ENCODE results near the gene SLCO2A1. TPM values are rescaled to one million over a fixed set of nuclear protein-coding genes. Genes with fewer than 3 reads are reported as not detected.

SLCO2A1 gene
- total RNA-seq, 4 donors from 2014 or later = 8.4 to 68.5 (median 22.7) TPM

DNA sequence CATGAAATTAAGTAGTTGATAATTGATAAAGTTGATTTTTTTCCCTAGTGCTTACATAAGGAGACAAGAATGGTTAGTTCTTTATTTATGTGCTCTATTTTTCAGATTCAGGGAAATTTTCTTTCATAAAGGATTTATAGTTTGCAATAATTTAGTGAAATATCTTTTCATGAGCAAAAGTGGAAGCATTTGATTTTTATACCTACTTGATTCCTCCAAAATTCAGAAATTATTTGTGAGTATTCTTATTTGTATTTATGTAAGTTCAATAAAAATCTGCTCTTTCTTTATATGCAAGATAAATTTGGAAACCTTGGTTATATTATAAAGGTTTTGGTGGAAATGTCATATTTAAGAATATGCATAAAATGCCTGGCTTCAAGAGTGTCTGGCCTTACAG, 14.7 kb upstream of the SLCO2A1 start:
- Histone ChIP-seq H3K27ac (no peak overlapping the region), H3K4me1 (peaks cover 0 to 8% (median 3%) of the 10 kb centered on the region in 4 donors), H3K27me3 (no peaks in the 10 kb centered on the region), H3K9me3 (peaks cover 0 to 8% of the 10 kb centered on the region in 2 donors), H3K36me3 (no peaks in the 10 kb centered on the region), H3K4me3 (no peak overlapping the region)
- no peak for DNase-seq
- TF ChIP-seq POLR2AphosphoS5 (IDR thresholded peaks at IDR 0.05) (no peak), POLR2A (IDR thresholded peaks at IDR 0.05) (no peak)
- TF ChIP-seq, protein P1, sequence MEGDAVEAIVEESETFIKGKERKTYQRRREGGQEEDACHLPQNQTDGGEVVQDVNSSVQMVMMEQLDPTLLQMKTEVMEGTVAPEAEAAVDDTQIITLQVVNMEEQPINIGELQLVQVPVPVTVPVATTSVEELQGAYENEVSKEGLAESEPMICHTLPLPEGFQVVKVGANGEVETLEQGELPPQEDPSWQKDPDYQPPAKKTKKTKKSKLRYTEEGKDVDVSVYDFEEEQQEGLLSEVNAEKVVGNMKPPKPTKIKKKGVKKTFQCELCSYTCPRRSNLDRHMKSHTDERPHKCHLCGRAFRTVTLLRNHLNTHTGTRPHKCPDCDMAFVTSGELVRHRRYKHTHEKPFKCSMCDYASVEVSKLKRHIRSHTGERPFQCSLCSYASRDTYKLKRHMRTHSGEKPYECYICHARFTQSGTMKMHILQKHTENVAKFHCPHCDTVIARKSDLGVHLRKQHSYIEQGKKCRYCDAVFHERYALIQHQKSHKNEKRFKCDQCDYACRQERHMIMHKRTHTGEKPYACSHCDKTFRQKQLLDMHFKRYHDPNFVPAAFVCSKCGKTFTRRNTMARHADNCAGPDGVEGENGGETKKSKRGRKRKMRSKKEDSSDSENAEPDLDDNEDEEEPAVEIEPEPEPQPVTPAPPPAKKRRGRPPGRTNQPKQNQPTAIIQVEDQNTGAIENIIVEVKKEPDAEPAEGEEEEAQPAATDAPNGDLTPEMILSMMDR (IDR thresholded peaks at IDR 0.05) = no peak
- intact Hi-C loops (cut with DNase I; ENCODE audit: low total_unique reads) = no loop called here
- in situ Hi-C loops (cut with MboI; ENCODE audit: low pct_ligation_motif_present in 1 of 4, low pct_unique_long_range_greater_than_20kb in 1 of 4, low sequenced_read_pairs in 3 of 4) = no loop called here

- Histone ChIP-seq H3K36me3 (no peaks in the 10 kb centered on the region), H3K27ac (peak overlapping the region in 3 of 4 donors; percentile 78 to 86 (median 80)), H3K27me3 (no peaks in the 10 kb centered on the region), H3K4me1 (peaks cover 0 to 21% (median 12%) of the 10 kb centered on the region in 4 donors), H3K4me3 (no peak overlapping the region), H3K9me3 (peaks cover 0 to 8% of the 10 kb centered on the region in 2 donors)
- TF ChIP-seq, protein P1 (IDR thresholded peaks at IDR 0.05) = no peak
- TF ChIP-seq POLR2AphosphoS5 (IDR thresholded peaks at IDR 0.05) (no peak), EP300 (IDR thresholded peaks at IDR 0.05; ENCODE audit: low read depth) (no peak), POLR2A (IDR thresholded peaks at IDR 0.05) (no peak)
- DNase-seq = no peak
- WGBS, 2 donors (ENCODE audit: low coverage in 1 of 2) = 83 to 94% methylated on average over 1 to 4 of the region's 4 CpGs
- in situ Hi-C loops (cut with MboI; ENCODE audit: low pct_ligation_motif_present in 1 of 4, low pct_unique_long_range_greater_than_20kb in 1 of 4, low sequenced_read_pairs in 3 of 4) = no loop called here
- intact Hi-C loops (cut with DNase I; ENCODE audit: low total_unique reads) = no loop called here
Measured at GRCh38 chr3:134040066-134040465, 10.3 kb upstream of the SLCO2A1 start.

GRCh38 chr3:134039161-134039862, 9.6 kb upstream of the SLCO2A1 start:
- in situ Hi-C loops (cut with MboI; ENCODE audit: low pct_ligation_motif_present in 1 of 4, low pct_unique_long_range_greater_than_20kb in 1 of 4, low sequenced_read_pairs in 3 of 4) = no loop called here
- no peaks in the 10 kb centered on the region for H3K36me3 ChIP-seq
- H3K4me3 ChIP-seq = no peak overlapping the region

GRCh38 chr3:134038716-134039115, 9.0 kb upstream of the SLCO2A1 start:
- intact Hi-C loops (cut with DNase I; ENCODE audit: low total_unique reads) = no loop called here
- Histone ChIP-seq H3K4me3 (no peak overlapping the region), H3K36me3 (no peaks in the 10 kb centered on the region), H3K9me3 (no peaks in the 10 kb centered on the region), H3K4me1 (peaks cover 0 to 21% (median 12%) of the 10 kb centered on the region in 4 donors), H3K27me3 (no peaks in the 10 kb centered on the region), H3K27ac (peak overlapping the region; percentile 68 to 86 (median 79))
- in situ Hi-C loops (cut with MboI; ENCODE audit: low pct_ligation_motif_present in 1 of 4, low pct_unique_long_range_greater_than_20kb in 1 of 4, low sequenced_read_pairs in 3 of 4) = no loop called here
- 74% methylated on average over 8 of the region's 8 CpGs; no CpG with 5 or more reads in 1 of the 2 donors for WGBS, 2 donors (ENCODE audit: low coverage in 1 of 2)
- TF ChIP-seq, protein P1 (IDR thresholded peaks at IDR 0.05) = no peak
- DNase-seq = no peak

More at GRCh38 chr3:134039161-134039862, 9.6 kb upstream of the SLCO2A1 start:
- Histone ChIP-seq H3K27me3 (no peaks in the 10 kb centered on the region), H3K27ac (peak overlapping the region; percentile 68 to 86 (median 79)), H3K4me1 (peaks cover 0 to 21% (median 12%) of the 10 kb centered on the region in 4 donors), H3K9me3 (peaks cover 0 to under 1% of the 10 kb centered on the region in 2 donors)
- 71% methylated on average over 8 of the region's 8 CpGs; no CpG with 5 or more reads in 1 of the 2 donors for WGBS, 2 donors (ENCODE audit: low coverage in 1 of 2)
- DNase-seq = peak; percentile 85
- TF ChIP-seq, protein P1 (IDR thresholded peaks at IDR 0.05) = peak in 3 of 5 experiments; percentile 31 to 59 (median 44)
- TF ChIP-seq POLR2AphosphoS5 (IDR thresholded peaks at IDR 0.05) (peak in 2 of 3 donors; percentile 71 to 83), EP300 (IDR thresholded peaks at IDR 0.05; ENCODE audit: low read depth) (peak; percentile 22), POLR2A (IDR thresholded peaks at IDR 0.05) (peak; percentile 65)
- intact Hi-C loops (cut with DNase I; ENCODE audit: low total_unique reads) = no loop called here
